ENCODE measurements around the gene RFESD.
"Not testable (repeated sequence)": the region's sequence is repeated elsewhere in the genome, so short reads cannot be mapped to it uniquely, and the experiment has no call there.

RFESD gene

GRCh38 chr5:95620870-95621838 lies 25.4 kb upstream of the RFESD start:
- DNase-seq: peak; percentile 64
- CTCF ChIA-PET: interaction anchor here (1.3 to 1.9 kb wide), 3 partner anchors 24 to 160 kb away, joined by 4 to 7 read pairs (median 6); partner anchors contain the start of gene RFESD
- peaks cover 23% of the 10 kb centered on the region for H3K36me3 Mint-ChIP-seq
- peaks cover 52% of the 10 kb centered on the region for H3K4me1 Mint-ChIP-seq
- H3K27me3 Mint-ChIP-seq: peaks cover 14% of the 10 kb centered on the region
- peak overlapping the region; percentile 76 for H3K4me3 Mint-ChIP-seq
- peaks cover 2% of the 10 kb centered on the region for H3K9me3 Mint-ChIP-seq
- peak overlapping the region; percentile 92 for H3K27ac Mint-ChIP-seq

DNA sequence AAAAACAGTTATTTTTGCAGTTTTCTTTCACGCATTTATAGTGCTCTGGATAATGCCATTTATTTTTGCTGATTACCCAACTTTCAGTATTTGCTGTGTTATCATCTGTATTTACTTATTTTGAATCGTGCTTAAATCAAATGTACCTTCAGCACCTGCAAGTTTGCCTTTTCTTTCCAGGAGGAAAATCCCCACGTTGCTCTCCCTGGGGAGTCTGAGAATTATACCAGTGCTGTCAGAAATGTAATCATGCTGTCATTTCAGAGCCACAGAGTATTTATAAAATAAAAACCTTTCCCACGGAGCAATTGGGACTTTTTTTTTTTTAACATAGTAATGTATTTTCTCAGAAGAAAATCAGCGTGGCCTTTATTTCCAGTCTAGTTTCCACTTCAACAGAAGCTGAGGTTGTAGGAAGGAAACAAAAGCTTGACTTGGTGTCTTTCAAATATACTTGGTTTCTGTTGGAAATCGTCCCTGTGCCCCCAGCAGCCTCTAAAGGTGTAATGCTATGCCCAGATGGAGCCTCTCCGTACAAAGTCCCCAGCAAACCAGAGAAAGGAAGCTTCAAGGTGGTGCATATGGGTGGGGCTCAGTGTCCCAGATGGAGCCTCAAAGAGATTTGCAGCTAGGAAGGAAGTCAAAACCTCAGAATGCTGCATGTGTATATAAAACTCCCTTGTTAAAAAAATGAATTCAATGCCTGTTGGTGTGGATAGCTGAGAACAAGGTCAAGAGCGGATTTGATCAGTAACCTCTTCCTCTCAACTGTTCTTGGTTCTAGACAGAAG lies 24.5 kb upstream of the RFESD start:
- H3K4me1 Mint-ChIP-seq: peaks cover 52% of the 10 kb centered on the region
- peak; percentile 59 for DNase-seq
- H3K27ac Mint-ChIP-seq: peak overlapping the region; percentile 92
- peaks cover 22% of the 10 kb centered on the region for H3K36me3 Mint-ChIP-seq
- peaks cover 2% of the 10 kb centered on the region for H3K9me3 Mint-ChIP-seq
- H3K27me3 Mint-ChIP-seq: peaks cover 18% of the 10 kb centered on the region
- CTCF ChIA-PET: interaction anchor here (0.7 to 1.9 kb wide), 6 partner anchors 10 to 159 kb away, joined by 3 to 9 read pairs (median 5); partner anchors contain the start of gene RFESD
- peak overlapping the region; percentile 76 for H3K4me3 Mint-ChIP-seq

DNA sequence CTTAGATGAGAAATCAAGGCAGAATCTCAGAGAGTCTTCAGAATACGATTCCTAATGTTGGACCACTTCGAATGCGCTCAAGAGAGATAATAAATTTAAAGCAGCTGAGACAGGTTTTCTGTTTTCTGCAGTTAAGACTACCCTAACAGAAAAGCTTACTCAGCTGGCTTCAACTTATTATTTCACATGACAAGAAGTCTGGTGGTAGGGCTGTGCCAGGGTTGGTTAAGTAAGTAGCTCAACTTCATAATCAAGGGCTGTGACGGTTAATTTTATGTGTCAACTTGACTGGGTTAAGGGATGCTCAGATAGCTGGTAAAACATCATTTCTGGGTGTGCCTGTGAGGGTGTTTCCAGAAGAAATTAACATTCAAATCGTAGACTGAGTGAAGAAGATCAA lies 22.9 kb upstream of the RFESD start:
- no peak overlapping the region for H3K4me3 Mint-ChIP-seq
- DNase-seq: no peak
- peaks cover 2% of the 10 kb centered on the region for H3K9me3 Mint-ChIP-seq
- CTCF ChIA-PET: no interaction called here
- H3K4me1 Mint-ChIP-seq: peaks cover 47% of the 10 kb centered on the region
- peaks cover 22% of the 10 kb centered on the region for H3K27me3 Mint-ChIP-seq
- peaks cover 17% of the 10 kb centered on the region for H3K36me3 Mint-ChIP-seq
- H3K27ac Mint-ChIP-seq: no peak overlapping the region

DNA sequence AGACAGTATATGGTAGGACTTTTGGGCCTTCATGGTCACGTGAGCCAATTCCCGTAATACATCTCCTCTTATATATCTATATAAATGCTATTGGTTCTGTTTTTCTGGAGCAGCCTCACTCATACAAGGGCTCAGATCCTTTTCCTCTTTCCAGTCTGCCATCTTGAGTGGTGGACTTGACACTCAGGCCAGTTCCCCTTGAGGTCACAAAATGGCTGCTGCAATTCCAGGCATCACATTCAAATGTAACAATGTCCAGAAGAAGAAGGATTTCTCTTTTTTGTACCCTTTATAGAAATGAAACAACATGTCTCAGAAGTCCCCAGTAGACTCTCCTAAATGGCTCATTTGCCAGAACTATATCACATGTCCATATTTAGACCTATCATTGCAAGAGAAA lies 22.2 kb upstream of the RFESD start:
- Mint-ChIP-seq H3K4me3 (no peak overlapping the region), H3K27ac (no peak overlapping the region), H3K4me1 (peaks cover 41% of the 10 kb centered on the region), H3K9me3 (peaks cover 2% of the 10 kb centered on the region), H3K36me3 (peaks cover 14% of the 10 kb centered on the region), H3K27me3 (peaks cover 23% of the 10 kb centered on the region)
- CTCF ChIA-PET: no interaction called here
- DNase-seq: no peak

- H3K36me3 Mint-ChIP-seq: peaks cover 17% of the 10 kb centered on the region
- no peak overlapping the region for H3K27ac Mint-ChIP-seq
- H3K9me3 Mint-ChIP-seq: peaks cover 7% of the 10 kb centered on the region
- H3K4me3 Mint-ChIP-seq: no peak overlapping the region
- H3K27me3 Mint-ChIP-seq: peaks cover 17% of the 10 kb centered on the region
- no peak for DNase-seq
- CTCF ChIA-PET: interaction anchor here (1.5 kb wide), 1 partner anchor 72 kb away, joined by 3 read pairs; the partner anchor contains the start of genes ARSK and SKIC3
- peaks cover 43% of the 10 kb centered on the region for H3K4me1 Mint-ChIP-seq
These were observed 19.9 kb upstream of the RFESD start for GRCh38 chr5:95626701-95627100.

- peaks cover 14% of the 10 kb centered on the region for H3K9me3 Mint-ChIP-seq
- peaks cover 25% of the 10 kb centered on the region for H3K36me3 Mint-ChIP-seq
- H3K27me3 Mint-ChIP-seq: peaks cover 17% of the 10 kb centered on the region
- CTCF ChIA-PET: no interaction called here
- DNase-seq: no peak
- no peak overlapping the region for H3K27ac Mint-ChIP-seq
- H3K4me3 Mint-ChIP-seq: no peak overlapping the region
- H3K4me1 Mint-ChIP-seq: peaks cover 39% of the 10 kb centered on the region
These were observed 18.4 kb upstream of the RFESD start for GRCh38 chr5:95627971-95628810.

GRCh38 chr5:95628933-95629332 lies 17.6 kb upstream of the RFESD start:
- CTCF ChIA-PET: no interaction called here
- DNase-seq: no peak
- Mint-ChIP-seq H3K27me3 (peaks cover 19% of the 10 kb centered on the region), H3K36me3 (peaks cover 25% of the 10 kb centered on the region), H3K27ac (no peak overlapping the region), H3K4me1 (peaks cover 37% of the 10 kb centered on the region), H3K9me3 (peaks cover 16% of the 10 kb centered on the region), H3K4me3 (no peak overlapping the region)

DNA sequence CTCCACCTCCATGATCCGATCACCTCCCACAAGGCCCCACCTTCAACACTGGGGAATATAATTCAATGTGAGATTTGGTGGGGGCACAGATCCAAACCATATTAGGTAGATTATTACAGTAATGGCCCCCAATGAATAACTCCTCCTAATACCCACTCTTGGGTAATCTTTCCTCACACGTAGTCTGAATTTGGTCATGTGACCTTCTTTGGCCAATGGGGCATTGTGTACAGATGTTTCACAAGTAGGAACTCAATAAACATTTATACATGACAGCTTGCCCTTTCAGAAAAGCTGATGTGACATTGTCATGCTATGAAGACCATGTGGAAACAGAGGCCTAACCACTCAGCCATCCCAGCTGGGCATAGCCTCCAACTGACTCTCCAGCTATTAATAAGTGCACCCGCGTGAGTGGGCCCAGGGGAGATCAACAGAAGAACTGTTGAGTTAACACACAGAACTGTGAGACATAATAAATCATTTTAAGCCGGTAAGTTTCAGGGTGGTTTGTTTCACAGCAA lies 16.1 kb upstream of the RFESD start:
- no peak for DNase-seq
- Mint-ChIP-seq H3K9me3 (peaks cover 14% of the 10 kb centered on the region), H3K27ac (no peak overlapping the region), H3K27me3 (peaks cover 24% of the 10 kb centered on the region), H3K36me3 (peaks cover 16% of the 10 kb centered on the region), H3K4me1 (peaks cover 30% of the 10 kb centered on the region), H3K4me3 (no peak overlapping the region)
- CTCF ChIA-PET: interaction anchor here (1.2 to 2.2 kb wide), 2 partner anchors 12 to 151 kb away, joined by 5 to 15 read pairs; no protein-coding TSS in a partner anchor

- CTCF ChIA-PET: interaction anchor here (1.0 to 2.2 kb wide), 5 partner anchors 9 to 150 kb away, joined by 3 to 15 read pairs (median 5); partner anchors contain the start of gene RFESD
- peak overlapping the region; percentile 93 for H3K27ac Mint-ChIP-seq
- no peak for DNase-seq
- H3K36me3 Mint-ChIP-seq: peaks cover 16% of the 10 kb centered on the region
- peaks cover 25% of the 10 kb centered on the region for H3K27me3 Mint-ChIP-seq
- H3K4me1 Mint-ChIP-seq: peaks cover 30% of the 10 kb centered on the region
- no peak overlapping the region for H3K4me3 Mint-ChIP-seq
- H3K9me3 Mint-ChIP-seq: peaks cover 14% of the 10 kb centered on the region
These were observed 15.2 kb upstream of the RFESD start for GRCh38 chr5:95631255-95631958.

- Mint-ChIP-seq H3K4me3 (no peak overlapping the region), H3K4me1 (peaks cover 30% of the 10 kb centered on the region), H3K27me3 (peaks cover 29% of the 10 kb centered on the region), H3K9me3 (peaks cover 14% of the 10 kb centered on the region), H3K36me3 (peaks cover 16% of the 10 kb centered on the region), H3K27ac (peak overlapping the region; percentile 93)
- DNase-seq: peak; percentile 80
- CTCF ChIA-PET: interaction anchor here (1.0 to 2.2 kb wide), 4 partner anchors 10 to 128 kb away, joined by 3 to 15 read pairs (median 6); partner anchors contain the start of gene RFESD
These were observed 14.4 kb upstream of the RFESD start for GRCh38 chr5:95631991-95632675.

GRCh38 chr5:95632942-95633341 lies 13.6 kb upstream of the RFESD start:
- CTCF ChIA-PET: interaction anchor here (2.0 kb wide), 1 partner anchor 10 kb away, joined by 9 read pairs; no protein-coding TSS in a partner anchor
- peaks cover 14% of the 10 kb centered on the region for H3K9me3 Mint-ChIP-seq
- H3K36me3 Mint-ChIP-seq: peaks cover 16% of the 10 kb centered on the region
- peaks cover 30% of the 10 kb centered on the region for H3K4me1 Mint-ChIP-seq
- H3K27ac Mint-ChIP-seq: peak overlapping the region; percentile 4
- peaks cover 32% of the 10 kb centered on the region for H3K27me3 Mint-ChIP-seq
- not testable (repeated sequence) for H3K4me3 Mint-ChIP-seq, DNase-seq

DNA sequence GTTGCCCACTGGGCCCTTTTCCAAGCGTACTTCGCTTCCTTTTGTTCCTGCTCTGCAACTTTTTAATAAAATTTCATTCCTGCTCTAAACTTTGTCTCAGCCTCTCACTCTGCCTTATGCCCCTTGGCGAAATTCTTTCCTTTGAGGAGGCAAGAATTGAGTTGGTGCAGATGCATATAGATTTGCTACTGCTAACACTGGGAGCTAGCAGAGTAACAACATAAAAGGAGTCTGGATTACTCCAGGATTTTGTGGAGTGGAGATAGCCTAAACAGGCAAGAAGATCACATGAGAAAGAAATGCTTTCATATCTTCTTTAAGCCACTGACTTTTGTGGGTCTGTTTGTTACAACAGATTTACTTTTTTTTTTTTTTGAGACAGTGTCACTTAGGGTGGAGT lies 12.9 kb upstream of the RFESD start:
- Mint-ChIP-seq H3K4me1 (peaks cover 34% of the 10 kb centered on the region), H3K27me3 (peaks cover 35% of the 10 kb centered on the region), H3K27ac (peak overlapping the region; percentile 64), H3K36me3 (peaks cover 16% of the 10 kb centered on the region), H3K4me3 (no peak overlapping the region), H3K9me3 (peaks cover 14% of the 10 kb centered on the region)
- CTCF ChIA-PET: interaction anchor here (2.0 kb wide), 1 partner anchor 10 kb away, joined by 7 read pairs; no protein-coding TSS in a partner anchor
- no peak for DNase-seq

All from activated naive CD4-positive, alpha-beta T cell treated with anti-CD3 and anti-CD28 coated beads, Interleukin-2, amount 10 ng/mL, durations not matched to agents 7 days and 5 days (primary cell).